Measurements from ENCODE around the gene CADPS.

Gene CADPS

GRCh38 chr3:62812631-62813030 lies 62.6 kb downstream of the CADPS start:
- DNase-seq (ENCODE audit: low read depth in 1 of 2, low spot score in 1 of 2) = no peak

- DNase-seq (ENCODE audit: low read depth in 1 of 2, low spot score in 1 of 2) = no peak
Measured at GRCh38 chr3:62811119-62811518, 64.1 kb downstream of the CADPS start.

- DNase-seq (ENCODE audit: low read depth in 1 of 2, low spot score in 1 of 2) = no peak
Measured at GRCh38 chr3:62809369-62809768, 65.8 kb downstream of the CADPS start.

GRCh38 chr3:62805580-62806277 lies 69.5 kb downstream of the CADPS start:
- no peak for DNase-seq (ENCODE audit: low read depth in 1 of 2, low spot score in 1 of 2)

- no peak for DNase-seq (ENCODE audit: low read depth in 1 of 2, low spot score in 1 of 2)
Measured at GRCh38 chr3:62805106-62805505, 70.1 kb downstream of the CADPS start.

- DNase-seq (ENCODE audit: low read depth in 1 of 2, low spot score in 1 of 2) = no peak
Measured at GRCh38 chr3:62803276-62803675, 71.9 kb downstream of the CADPS start.

- DNase-seq (ENCODE audit: low read depth in 1 of 2, low spot score in 1 of 2) = no peak
Measured at GRCh38 chr3:62798000-62798399, 77.2 kb downstream of the CADPS start.

- no peak for DNase-seq (ENCODE audit: low read depth in 1 of 2, low spot score in 1 of 2)
Measured at GRCh38 chr3:62797132-62797531, 78.1 kb downstream of the CADPS start.

- DNase-seq (ENCODE audit: low read depth in 1 of 2, low spot score in 1 of 2) = no peak
Measured at GRCh38 chr3:62795978-62796657, 79.1 kb downstream of the CADPS start.

- no peak for DNase-seq (ENCODE audit: low read depth in 1 of 2, low spot score in 1 of 2)
Measured at GRCh38 chr3:62793946-62794345, 81.3 kb downstream of the CADPS start.

- DNase-seq (ENCODE audit: low read depth in 1 of 2, low spot score in 1 of 2) = no peak
Measured at GRCh38 chr3:62785384-62785783, 89.8 kb downstream of the CADPS start.

GRCh38 chr3:62781121-62781520 lies 94.1 kb downstream of the CADPS start:
- no peak for DNase-seq (ENCODE audit: low read depth in 1 of 2, low spot score in 1 of 2)

- DNase-seq (ENCODE audit: low read depth in 1 of 2, low spot score in 1 of 2) = no peak
Measured at GRCh38 chr3:62777674-62778073, 97.5 kb downstream of the CADPS start.

GRCh38 chr3:62777130-62777529 lies 98.1 kb downstream of the CADPS start:
- DNase-seq (ENCODE audit: low read depth in 1 of 2, low spot score in 1 of 2) = no peak

GRCh38 chr3:62774221-62774620 lies 101.0 kb downstream of the CADPS start:
- no peak for DNase-seq (ENCODE audit: low read depth in 1 of 2, low spot score in 1 of 2)

- no peak for DNase-seq (ENCODE audit: low read depth in 1 of 2, low spot score in 1 of 2)
Measured at GRCh38 chr3:62771331-62772072, 103.7 kb downstream of the CADPS start.

GRCh38 chr3:62768896-62769295 lies 106.3 kb downstream of the CADPS start:
- DNase-seq (ENCODE audit: low read depth in 1 of 2, low spot score in 1 of 2) = no peak

- no peak for DNase-seq (ENCODE audit: low read depth in 1 of 2, low spot score in 1 of 2)
Measured at GRCh38 chr3:62761711-62762110, 113.5 kb downstream of the CADPS start.

GRCh38 chr3:62761311-62761710 lies 113.9 kb downstream of the CADPS start:
- DNase-seq (ENCODE audit: low read depth in 1 of 2, low spot score in 1 of 2) = no peak

GRCh38 chr3:62758296-62759066 lies 116.7 kb downstream of the CADPS start:
- no peak for DNase-seq (ENCODE audit: low read depth in 1 of 2, low spot score in 1 of 2)

GRCh38 chr3:62757045-62757444 lies 118.2 kb downstream of the CADPS start:
- DNase-seq (ENCODE audit: low read depth in 1 of 2, low spot score in 1 of 2) = no peak
